GM21825 (cell line): ENCODE measurements around the gene TAGLN3.

Source experiments
- ATAC-seq: cut with Tn5 transposase; IDR thresholded peaks from one replicate; pipeline ENCODE4 v1.9.1; 2021; ENCODE audit warnings: mild to moderate bottlenecking, moderate library complexity; ENCODE audit not compliant: unreplicated experiment

Gene TAGLN3

GRCh38 chr3:112043621-112044201 is 45.0 kb downstream of the TAGLN3 start:
- peak; percentile 94 for ATAC-seq

GRCh38 chr3:112046599-112046998 is 47.9 kb downstream of the TAGLN3 start:
- no peak for ATAC-seq

GRCh38 chr3:112047264-112047663 is 48.5 kb downstream of the TAGLN3 start:
- no peak for ATAC-seq

GRCh38 chr3:112048911-112049310 is 50.2 kb downstream of the TAGLN3 start:
- no peak for ATAC-seq

- ATAC-seq = no peak
These were observed 54.5 kb downstream of the TAGLN3 start for GRCh38 chr3:112053229-112053628.

- no peak for ATAC-seq
These were observed 57.8 kb downstream of the TAGLN3 start for GRCh38 chr3:112056451-112056929.

GRCh38 chr3:112059497-112059896 is 60.8 kb downstream of the TAGLN3 start:
- ATAC-seq = no peak

- ATAC-seq = no peak
These were observed 62.4 kb downstream of the TAGLN3 start for GRCh38 chr3:112061152-112061551.
